A673 (cell line): ENCODE data around the gene CDC42BPG. TPM values are rescaled to one million over a fixed set of nuclear protein-coding genes. Genes with fewer than 3 reads are reported as not detected.
"Not testable (repeated sequence)": the region's sequence is repeated elsewhere in the genome, so short reads cannot be mapped to it uniquely, and the experiment has no call there.

ENCODE experiments used
- BruUV-seq: library from RNA; stranded (reverse); fragments of 400-500 nt; replicated peaks from 2 replicates; lab custom pipeline; 2021; lab: Mats Ljungman, UMichigan
- CTCF ChIA-PET: fragments of 300-600 bp; sonication (Branson Sonifier 250); formaldehyde crosslinking; loops from one replicate; lab custom pipeline; 2022; ENCODE audit warnings: antibody characterized with exemption; lab: Charles Lee
- POLR2A ChIA-PET: fragments of 300-600 bp; sonication (Branson Sonifier 250); formaldehyde crosslinking; loops from one replicate; lab custom pipeline; 2022; ENCODE audit warnings: antibody characterized with exemption; ENCODE audit not compliant: low non-redundant PET; lab: Charles Lee
- DNase-seq: peaks from one replicate; pipeline ENCODE4 v3.0.0-alpha.2; 2015; ENCODE audit warnings: low spot score
- H3K27ac ChIP-seq: fragments of 200-600 bp; sonication (generic); 2 replicates; pipeline ENCODE4 v1.5.1; 2016; ENCODE audit warnings: mixed run types, low read depth, mild to moderate bottlenecking, mixed read lengths, antibody characterized with exemption, low read length; ENCODE audit not compliant: poor library complexity, severe bottlenecking
- H3K27me3 ChIP-seq: fragments of 200-600 bp; sonication (generic); replicated peaks from 2 replicates; pipeline ENCODE4 v1.6.1; 2017; ENCODE audit warnings: mixed run types, low read depth, mild to moderate bottlenecking, mixed read lengths, antibody characterized with exemption, low read length; ENCODE audit not compliant: insufficient read depth, poor library complexity
- H3K36me3 ChIP-seq: fragments of 200-600 bp; sonication (generic); 2 replicates; pipeline ENCODE4 v1.6.1; 2016; ENCODE audit warnings: mixed run types, mild to moderate bottlenecking, mixed read lengths, antibody characterized with exemption, low read length; ENCODE audit not compliant: insufficient read depth, poor library complexity, severe bottlenecking
- H3K4me1 ChIP-seq: fragments of 200-600 bp; sonication (generic); 2 replicates; pipeline ENCODE4 v1.6.1; 2017; ENCODE audit warnings: mixed run types, mild to moderate bottlenecking, mixed read lengths, antibody characterized with exemption, low read length; ENCODE audit not compliant: insufficient read depth, poor library complexity, severe bottlenecking
- H3K4me3 ChIP-seq: fragments of 200-600 bp; sonication (generic); 2 replicates; pipeline ENCODE4 v1.5.1; 2016; ENCODE audit warnings: low read depth, mixed run types, mild to moderate bottlenecking, mixed read lengths, low read length; ENCODE audit not compliant: poor library complexity, severe bottlenecking
- H3K9me3 ChIP-seq: fragments of 200-600 bp; sonication (generic); 2 replicates; pipeline ENCODE4 v1.6.1; 2016; ENCODE audit warnings: mixed run types, low read depth, mild to moderate bottlenecking, mixed read lengths, antibody characterized with exemption, low read length; ENCODE audit not compliant: poor library complexity, severe bottlenecking
- CTCF ChIP-seq: fragments of 300-800, 200-600 bp; sonication (generic); conservative IDR thresholded peaks from 2 replicates; pipeline ENCODE4 v1.5.1; 2017; ENCODE audit warnings: low read depth, mild to moderate bottlenecking, antibody characterized with exemption, low read length, moderate library complexity, mixed read lengths
- EZH2 ChIP-seq: fragments of 200-600 bp; sonication (generic); IDR thresholded peaks from 2 replicates; pipeline ENCODE4 v1.6.1; 2017; ENCODE audit warnings: borderline replicate concordance, low read depth, mild to moderate bottlenecking, mixed read lengths, antibody characterized with exemption, low read length; ENCODE audit not compliant: poor library complexity, severe bottlenecking
- intact Hi-C: fragments of 100-400 bp; cut with micrococcal nuclease; formaldehyde crosslinking; loops from one replicate; pipeline ENCODE4 v1.10.0; 2022; ENCODE audit not compliant: unreplicated experiment
- total RNA-seq: library from RNA; stranded (reverse); gene quantifications from 2 replicates; pipeline ENCODE4 v1.2.3, GENCODE V29; 2021

CDC42BPG gene
- total RNA-seq, 1 experiment from 2014 or later, result 4.6 TPM

GRCh38 chr11:64846998-64847666, 2.7 kb upstream of the CDC42BPG start:
- no peak overlapping the region for H3K4me3 ChIP-seq
- no peaks in the 10 kb centered on the region for H3K27me3 ChIP-seq
- peaks cover 13% of the 10 kb centered on the region for H3K4me1 ChIP-seq
- ChIA-PET POLR2A (interaction anchor here (0.9 kb wide), 1 partner anchor 11 kb away, joined by 3 read pairs; no protein-coding TSS in a partner anchor), CTCF (interaction anchor here (0.6 to 3.1 kb wide), 5 partner anchors 23 to 476 kb away, joined by 3 to 14 read pairs (median 4); partner anchors contain the start of genes BATF2 and ZNHIT2)
- H3K27ac ChIP-seq, result no peak overlapping the region
- no TSS peak for BruUV-seq
- no peaks in the 10 kb centered on the region for H3K36me3 ChIP-seq
- peak; percentile 98 for TF ChIP-seq CTCF
- TF ChIP-seq EZH2, result no peak
- DNase-seq, result peak; percentile 98
- no peaks in the 10 kb centered on the region for H3K9me3 ChIP-seq
- intact Hi-C loops, result loop anchor here (1.0 to 10.0 kb wide), 7 partner anchors 31 to 485 kb away; partner anchors contain the start of genes ARL2, CDC42EP2, DPF2 and EHD1

- DNase-seq, H3K4me3 ChIP-seq, H3K27ac ChIP-seq, H3K9me3 ChIP-seq, H3K36me3 ChIP-seq, H3K27me3 ChIP-seq, POLR2A ChIA-PET, BruUV-seq: not testable (repeated sequence)
- intact Hi-C loops, result loop anchor here (2.0 to 10.0 kb wide), 6 partner anchors 67 to 487 kb away; partner anchors contain the start of genes ARL2, CDC42EP2, DPF2 and SF1
- peaks cover 13% of the 10 kb centered on the region for H3K4me1 ChIP-seq
- CTCF ChIA-PET, result interaction anchor here (0.6 kb wide), 2 partner anchors 404 to 663 kb away, joined by 3 to 5 read pairs; no protein-coding TSS in a partner anchor
Measured at GRCh38 chr11:64845776-64846129, 1.3 kb upstream of the CDC42BPG start.

- TF ChIP-seq CTCF (no peak), EZH2 (no peak)
- H3K27me3 ChIP-seq, result no peaks in the 10 kb centered on the region
- H3K4me1 ChIP-seq, result peaks cover 13% of the 10 kb centered on the region
- intact Hi-C loops, result loop anchor here (2.0 to 10.0 kb wide), 5 partner anchors 66 to 487 kb away; partner anchors contain the start of genes CDC42EP2, DPF2, SF1 and ZNHIT2
- DNase-seq, result no peak
- POLR2A ChIA-PET, result no interaction called here
- H3K4me3 ChIP-seq, result peak overlapping the region; percentile 67
- BruUV-seq, result no TSS peak
- no peaks in the 10 kb centered on the region for H3K36me3 ChIP-seq
- no peaks in the 10 kb centered on the region for H3K9me3 ChIP-seq
- CTCF ChIA-PET, result interaction anchor here (0.6 kb wide), 1 partner anchor 664 kb away, joined by 3 read pairs; no protein-coding TSS in a partner anchor
- peak overlapping the region; percentile 76 for H3K27ac ChIP-seq
Measured at GRCh38 chr11:64845129-64845775, 799 bp upstream of the CDC42BPG start.
